OCI-LY3 (cell line): Measurements from ENCODE around the gene EMID1.

Experiments used
- H2AFZ ChIP-seq: fragments of 200-600, 300-600 bp; shearing (Covaris generic); 2 replicates; pipeline ENCODE4 v1.6.0; 2014; ENCODE audit warnings: antibody characterized with exemption, low read depth, low read length
- H3K27ac ChIP-seq: fragments of 200-600, 300-600 bp; sonication (generic); 2 replicates; pipeline ENCODE4 v1.5.1; 2014; ENCODE audit warnings: mild to moderate bottlenecking, low read length, moderate library complexity, mixed read lengths
- H3K27me3 ChIP-seq: fragments of 200-600, 300-600 bp; sonication (generic); 2 replicates; pipeline ENCODE4 v1.6.1; 2014; ENCODE audit warnings: low read depth, low read length, mixed read lengths
- H3K36me3 ChIP-seq: fragments of 200-600, 300-600 bp; sonication (generic); replicated peaks from 2 replicates; pipeline ENCODE3; 2014; ENCODE audit warnings: low read depth, low read length, mixed read lengths
- H3K4me1 ChIP-seq: fragments of 300-600, 200-600 bp; sonication (generic); 2 replicates; pipeline ENCODE4 v1.6.1; 2014; ENCODE audit warnings: low read length, mixed read lengths
- H3K4me2 ChIP-seq: fragments of 200-600, 300-600 bp; sonication (generic); 2 replicates; pipeline ENCODE4 v1.6.1; 2014; ENCODE audit warnings: low read length, mixed read lengths
- H3K4me3 ChIP-seq: fragments of 300-600, 200-600 bp; sonication (generic); 2 replicates; pipeline ENCODE4 v1.5.1; 2014; ENCODE audit warnings: antibody characterized with exemption, mild to moderate bottlenecking, low read length, moderate library complexity
- H3K79me2 ChIP-seq: fragments of 300-600, 200-600 bp; shearing (Covaris generic); 2 replicates; pipeline ENCODE4 v1.6.1; 2014; ENCODE audit warnings: mild to moderate bottlenecking, low read length, mixed read lengths
- H3K9ac ChIP-seq: fragments of 300-600, 200-600 bp; shearing (Covaris generic); 2 replicates; pipeline ENCODE4 v1.6.0; 2014; ENCODE audit warnings: mild to moderate bottlenecking, low read length, moderate library complexity
- H3K9me3 ChIP-seq: fragments of 200-600, 300-600 bp; shearing (Covaris generic); 2 replicates; pipeline ENCODE4 v1.6.1; 2014; ENCODE audit warnings: low read length, mixed read lengths; ENCODE audit not compliant: insufficient read depth
- H4K20me1 ChIP-seq: fragments of 200-600, 300-600 bp; sonication (generic); 2 replicates; pipeline ENCODE4 v1.6.1; 2016; ENCODE audit warnings: low read length, mixed read lengths; ENCODE audit not compliant: insufficient read depth
- EZH2phosphoT487 ChIP-seq: fragments of 200-600 bp; shearing (Covaris generic); IDR thresholded peaks from 2 replicates; pipeline ENCODE4 v1.6.1; 2018; ENCODE audit warnings: antibody characterized with exemption, mixed run types, low read depth
- TF ChIP-seq, protein P1 (sequence below): fragments of 200-600, 300-600 bp; sonication (generic); IDR thresholded peaks from 2 replicates; pipeline ENCODE4 v1.5.1; 2014; ENCODE audit warnings: antibody characterized with exemption, low read length, low read depth

The EMID1 gene

GRCh38 chr22:29199702-29200400 is 5.8 kb upstream of the EMID1 start:
- H3K27ac ChIP-seq = no peak overlapping the region

GRCh38 chr22:29200901-29201300 is 4.8 kb upstream of the EMID1 start:
- H3K79me2 ChIP-seq = no peaks in the 10 kb centered on the region
- no peak overlapping the region for H3K27ac ChIP-seq
- no peak for TF ChIP-seq EZH2phosphoT487
- TF ChIP-seq, protein P1, sequence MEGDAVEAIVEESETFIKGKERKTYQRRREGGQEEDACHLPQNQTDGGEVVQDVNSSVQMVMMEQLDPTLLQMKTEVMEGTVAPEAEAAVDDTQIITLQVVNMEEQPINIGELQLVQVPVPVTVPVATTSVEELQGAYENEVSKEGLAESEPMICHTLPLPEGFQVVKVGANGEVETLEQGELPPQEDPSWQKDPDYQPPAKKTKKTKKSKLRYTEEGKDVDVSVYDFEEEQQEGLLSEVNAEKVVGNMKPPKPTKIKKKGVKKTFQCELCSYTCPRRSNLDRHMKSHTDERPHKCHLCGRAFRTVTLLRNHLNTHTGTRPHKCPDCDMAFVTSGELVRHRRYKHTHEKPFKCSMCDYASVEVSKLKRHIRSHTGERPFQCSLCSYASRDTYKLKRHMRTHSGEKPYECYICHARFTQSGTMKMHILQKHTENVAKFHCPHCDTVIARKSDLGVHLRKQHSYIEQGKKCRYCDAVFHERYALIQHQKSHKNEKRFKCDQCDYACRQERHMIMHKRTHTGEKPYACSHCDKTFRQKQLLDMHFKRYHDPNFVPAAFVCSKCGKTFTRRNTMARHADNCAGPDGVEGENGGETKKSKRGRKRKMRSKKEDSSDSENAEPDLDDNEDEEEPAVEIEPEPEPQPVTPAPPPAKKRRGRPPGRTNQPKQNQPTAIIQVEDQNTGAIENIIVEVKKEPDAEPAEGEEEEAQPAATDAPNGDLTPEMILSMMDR = no peak
- H2AFZ ChIP-seq = no peak overlapping the region
- peaks cover 13% of the 10 kb centered on the region for H3K4me1 ChIP-seq
- no peak overlapping the region for H3K4me2 ChIP-seq
- peaks cover 52% of the 10 kb centered on the region for H3K27me3 ChIP-seq
- H4K20me1 ChIP-seq = no peaks in the 10 kb centered on the region
- H3K9ac ChIP-seq = no peak overlapping the region
- no peaks in the 10 kb centered on the region for H3K36me3 ChIP-seq
- no peak overlapping the region for H3K4me3 ChIP-seq
- H3K9me3 ChIP-seq = no peaks in the 10 kb centered on the region

More at GRCh38 chr22:29199702-29200400, 5.8 kb upstream of the EMID1 start:
- no peak overlapping the region for H3K4me3 ChIP-seq
- peaks cover 47% of the 10 kb centered on the region for H3K27me3 ChIP-seq
- no peaks in the 10 kb centered on the region for H3K9me3 ChIP-seq
- H4K20me1 ChIP-seq = no peaks in the 10 kb centered on the region
- H3K79me2 ChIP-seq = no peaks in the 10 kb centered on the region
- H3K4me1 ChIP-seq = peaks cover 13% of the 10 kb centered on the region
- no peak overlapping the region for H3K4me2 ChIP-seq
- H2AFZ ChIP-seq = no peak overlapping the region
- H3K36me3 ChIP-seq = no peaks in the 10 kb centered on the region
- H3K9ac ChIP-seq = no peak overlapping the region
- no peak for TF ChIP-seq EZH2phosphoT487
- TF ChIP-seq, protein P1 = no peak

- TF ChIP-seq EZH2phosphoT487 = no peak
- TF ChIP-seq, protein P1 = no peak
- Histone ChIP-seq H4K20me1 (no peaks in the 10 kb centered on the region), H3K27ac (no peak overlapping the region), H3K9ac (no peak overlapping the region), H3K79me2 (no peaks in the 10 kb centered on the region), H3K4me3 (no peak overlapping the region), H3K36me3 (no peaks in the 10 kb centered on the region), H3K27me3 (peaks cover 53% of the 10 kb centered on the region), H3K4me1 (peaks cover 13% of the 10 kb centered on the region), H2AFZ (no peak overlapping the region), H3K4me2 (no peak overlapping the region), H3K9me3 (no peaks in the 10 kb centered on the region)
Observed at GRCh38 chr22:29201782-29202181, 3.9 kb upstream of the EMID1 start.

DNA sequence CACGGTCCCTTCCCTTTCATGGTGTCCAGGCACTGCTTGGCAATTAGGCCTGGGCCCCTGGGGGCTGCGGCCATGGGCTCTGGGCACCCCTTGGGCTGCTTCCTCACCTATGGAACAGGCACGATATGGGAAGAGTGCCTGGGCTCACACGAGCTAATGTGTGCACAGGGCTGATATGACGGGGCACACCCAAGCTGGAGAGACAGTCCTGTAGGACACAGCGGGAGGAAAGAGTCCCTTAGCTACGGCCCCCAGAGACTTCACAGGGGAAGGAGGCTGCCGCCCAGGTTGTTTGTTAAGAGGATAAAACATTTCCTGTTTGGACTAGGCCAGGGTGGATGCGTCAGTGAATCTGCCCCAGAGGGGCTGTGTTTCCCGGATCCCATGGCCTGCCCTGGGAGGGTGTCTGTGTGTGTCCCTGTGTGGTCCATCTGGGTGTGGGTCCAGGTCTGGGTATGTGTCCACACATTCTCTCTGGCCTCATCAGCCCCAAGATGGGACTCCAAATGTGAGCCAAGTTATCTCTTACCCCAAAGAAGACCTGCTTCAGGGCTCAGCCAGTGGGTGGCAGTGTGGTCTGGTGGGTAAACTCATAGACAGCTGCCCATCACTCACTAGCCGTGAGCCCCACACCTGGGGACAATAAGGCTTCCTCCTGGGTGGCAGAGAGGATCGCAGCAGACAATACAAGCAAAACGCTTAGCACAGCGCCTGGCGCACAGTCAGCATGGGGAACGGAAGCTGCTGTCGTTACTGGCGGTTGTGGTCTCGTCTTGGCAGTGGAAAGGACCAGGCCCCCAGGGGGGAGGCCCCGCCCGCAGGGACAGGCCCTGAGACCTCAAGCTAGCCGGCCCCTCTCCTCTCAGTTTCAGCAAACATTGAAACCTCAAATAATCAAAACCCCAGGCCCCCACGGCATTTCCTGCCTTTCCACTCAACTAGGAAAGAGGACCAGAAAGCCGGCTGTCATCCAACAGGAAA is 3.2 kb upstream of the EMID1 start:
- Histone ChIP-seq H3K9me3 (no peaks in the 10 kb centered on the region), H3K79me2 (no peaks in the 10 kb centered on the region), H3K4me1 (peaks cover 13% of the 10 kb centered on the region), H3K4me2 (peak overlapping the region; percentile 47), H4K20me1 (no peaks in the 10 kb centered on the region), H2AFZ (peak overlapping the region; percentile 44; the same call in 1 of the 2 replicates), H3K4me3 (peak overlapping the region; percentile 36; the same call in 1 of the 2 replicates), H3K27me3 (peaks cover 61% of the 10 kb centered on the region), H3K36me3 (no peaks in the 10 kb centered on the region), H3K27ac (no peak overlapping the region), H3K9ac (no peak overlapping the region; the same call in 1 of the 2 replicates)
- TF ChIP-seq, protein P1 = peak; percentile 82
- TF ChIP-seq EZH2phosphoT487 = no peak
